Peyer's patch (tissue), 4 donors: ENCODE results near the gene KYAT1. TPM values are rescaled to one million over a fixed set of nuclear protein-coding genes. Genes with fewer than 3 reads are reported as not detected.

Experiments
- DNase-seq, 3 donors: peaks; one replicate each; pipeline ENCODE4 v3.0.0-alpha.2; 2017 to 2019
- H3K27ac ChIP-seq, 4 donors: fragments of 200-600 bp; sonication (generic); one replicate each; pipeline ENCODE4 v1.5.1; 2016 to 2019
- H3K27me3 ChIP-seq, 2 donors: fragments of 200-600 bp; sonication (generic); one replicate each; pipeline ENCODE4 v1.5.1; 2019
- H3K36me3 ChIP-seq, 3 donors: fragments of 200-600 bp; sonication (generic); one replicate each; pipeline ENCODE4 v1.5.1; 2016 to 2019
- H3K4me1 ChIP-seq, 4 donors: fragments of 200-600 bp; sonication (generic); one replicate each; pipeline ENCODE4 v1.5.1; 2016 to 2019
- H3K4me3 ChIP-seq, 4 donors: fragments of 200-600 bp; sonication (generic); 1 replicate in 3 of 4; 2 replicates in 1 of 4; pipeline ENCODE4 v1.5.1; 2016 to 2019; ENCODE audit warnings: mild to moderate bottlenecking in 1 of 4
- H3K9me3 ChIP-seq, 4 donors: fragments of 200-600 bp; sonication (generic); one replicate each; pipeline ENCODE4 v1.5.1; 2016 to 2019; ENCODE audit warnings: mild to moderate bottlenecking in 1 of 4
- POLR2A ChIP-seq, 2 donors: fragments of 450-650 bp; IDR thresholded peaks; one replicate each; pipeline ENCODE4 v1.5.1; 2017; ENCODE audit warnings: antibody characterized with exemption in 2 of 2, mild to moderate bottlenecking in 2 of 2, moderate library complexity in 2 of 2
- total RNA-seq, 4 donors: library from RNA; depleted of rRNA; stranded (reverse); fragments of >200 nt; gene quantifications; one replicate each; pipeline ENCODE4 v1.1.0, GENCODE V29; 2016
- TF ChIP-seq, protein P1 (sequence below), 6 experiments: fragments of 450-650 bp in 4 of 6; fragments of 200-600 bp in 2 of 6; sonication (generic) in 1 of 6; IDR thresholded peaks; one replicate each; pipeline ENCODE4 v1.5.1; 2017 to 2019; ENCODE audit warnings: antibody characterized with exemption in 6 of 6, mild to moderate bottlenecking in 3 of 6, moderate library complexity in 1 of 6

Gene KYAT1
- total RNA-seq, 4 donors from 2014 or later: 4.6 to 14.9 (median 8.7) TPM

DNA sequence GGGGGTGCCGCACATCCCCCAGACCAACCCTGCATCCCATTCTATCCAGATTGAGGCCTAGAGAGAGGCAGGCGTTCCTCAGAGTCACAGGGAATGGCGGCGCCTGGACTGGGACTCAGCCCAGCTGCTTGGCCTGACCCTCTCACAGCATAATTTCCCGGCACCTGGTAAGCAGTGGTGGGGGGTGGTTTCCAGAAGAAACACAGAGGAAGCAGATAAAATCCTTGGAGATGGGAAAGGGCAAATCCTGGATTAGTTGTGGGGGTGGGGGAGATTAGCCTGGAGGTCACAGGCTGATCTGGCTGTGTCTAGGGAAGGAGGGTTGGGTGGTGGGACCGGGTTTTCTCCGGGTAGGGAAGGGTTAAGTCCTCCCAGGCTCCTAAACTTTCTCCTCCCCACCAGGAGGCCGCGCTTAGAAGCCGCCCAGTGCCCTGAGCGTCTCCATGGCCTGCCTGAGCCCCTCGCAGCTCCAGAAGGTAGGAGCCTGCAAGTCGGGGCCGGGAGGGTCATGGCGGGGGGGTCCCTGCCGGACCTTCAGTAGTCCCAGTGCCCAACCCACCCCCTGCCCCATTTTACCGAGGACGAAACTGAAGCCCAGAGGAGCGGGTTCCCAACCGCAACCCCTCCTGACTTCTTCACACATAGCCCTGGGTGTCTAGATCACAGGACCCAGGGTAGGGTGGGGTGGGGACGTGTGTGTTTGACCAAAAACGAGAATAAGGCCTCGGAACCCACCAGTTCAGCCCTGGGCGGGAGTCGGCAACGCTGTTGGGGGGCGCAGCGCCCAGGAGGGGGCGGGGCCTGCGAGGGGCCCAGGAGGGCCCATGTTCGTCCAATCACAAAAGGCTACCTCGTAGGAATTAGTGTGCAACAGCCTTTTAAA lies 40.4 kb upstream of the KYAT1 start:
- H3K4me1 ChIP-seq: peaks cover 0 to 13% (median 0%) of the 10 kb centered on the region in 4 donors
- H3K9me3 ChIP-seq: no peaks in the 10 kb centered on the region
- no peaks in the 10 kb centered on the region for H3K27me3 ChIP-seq
- no peak for DNase-seq
- H3K27ac ChIP-seq: peak overlapping the region; percentile 61 to 83 (median 66)
- H3K36me3 ChIP-seq: peaks cover 0 to 5% (median 0%) of the 10 kb centered on the region in 3 donors
- peak overlapping the region; percentile 32 to 56 (median 34) for H3K4me3 ChIP-seq
- TF ChIP-seq, protein P1, sequence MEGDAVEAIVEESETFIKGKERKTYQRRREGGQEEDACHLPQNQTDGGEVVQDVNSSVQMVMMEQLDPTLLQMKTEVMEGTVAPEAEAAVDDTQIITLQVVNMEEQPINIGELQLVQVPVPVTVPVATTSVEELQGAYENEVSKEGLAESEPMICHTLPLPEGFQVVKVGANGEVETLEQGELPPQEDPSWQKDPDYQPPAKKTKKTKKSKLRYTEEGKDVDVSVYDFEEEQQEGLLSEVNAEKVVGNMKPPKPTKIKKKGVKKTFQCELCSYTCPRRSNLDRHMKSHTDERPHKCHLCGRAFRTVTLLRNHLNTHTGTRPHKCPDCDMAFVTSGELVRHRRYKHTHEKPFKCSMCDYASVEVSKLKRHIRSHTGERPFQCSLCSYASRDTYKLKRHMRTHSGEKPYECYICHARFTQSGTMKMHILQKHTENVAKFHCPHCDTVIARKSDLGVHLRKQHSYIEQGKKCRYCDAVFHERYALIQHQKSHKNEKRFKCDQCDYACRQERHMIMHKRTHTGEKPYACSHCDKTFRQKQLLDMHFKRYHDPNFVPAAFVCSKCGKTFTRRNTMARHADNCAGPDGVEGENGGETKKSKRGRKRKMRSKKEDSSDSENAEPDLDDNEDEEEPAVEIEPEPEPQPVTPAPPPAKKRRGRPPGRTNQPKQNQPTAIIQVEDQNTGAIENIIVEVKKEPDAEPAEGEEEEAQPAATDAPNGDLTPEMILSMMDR (IDR thresholded peaks at IDR 0.05): no peak
- no peak for TF ChIP-seq POLR2A (IDR thresholded peaks at IDR 0.05)

- Histone ChIP-seq H3K9me3 (no peaks in the 10 kb centered on the region), H3K27ac (peak within 1 kb of the TSS; percentile 61 to 83 (median 66)), H3K4me1 (peaks cover 0 to 28% (median 3%) of the 10 kb centered on the region in 4 donors), H3K4me3 (peak within 1 kb of the TSS in 3 of 4 donors; percentile 34 to 56 (median 35)), H3K27me3 (no peaks in the 10 kb centered on the region), H3K36me3 (peaks cover 0 to 16% (median 0%) of the 10 kb centered on the region in 3 donors)
- no peak for DNase-seq
- TF ChIP-seq, protein P1 (IDR thresholded peaks at IDR 0.05): no peak
- no peak for TF ChIP-seq POLR2A (IDR thresholded peaks at IDR 0.05)
These were observed 38.8 kb upstream of the KYAT1 start, which contains the start of gene PHYHD1 for GRCh38 chr9:128920381-128921058. TSS of gene PHYHD1 (plus strand) at chr9:128920982. CDS start at chr9:128922324, 1,342 bp downstream.

DNA sequence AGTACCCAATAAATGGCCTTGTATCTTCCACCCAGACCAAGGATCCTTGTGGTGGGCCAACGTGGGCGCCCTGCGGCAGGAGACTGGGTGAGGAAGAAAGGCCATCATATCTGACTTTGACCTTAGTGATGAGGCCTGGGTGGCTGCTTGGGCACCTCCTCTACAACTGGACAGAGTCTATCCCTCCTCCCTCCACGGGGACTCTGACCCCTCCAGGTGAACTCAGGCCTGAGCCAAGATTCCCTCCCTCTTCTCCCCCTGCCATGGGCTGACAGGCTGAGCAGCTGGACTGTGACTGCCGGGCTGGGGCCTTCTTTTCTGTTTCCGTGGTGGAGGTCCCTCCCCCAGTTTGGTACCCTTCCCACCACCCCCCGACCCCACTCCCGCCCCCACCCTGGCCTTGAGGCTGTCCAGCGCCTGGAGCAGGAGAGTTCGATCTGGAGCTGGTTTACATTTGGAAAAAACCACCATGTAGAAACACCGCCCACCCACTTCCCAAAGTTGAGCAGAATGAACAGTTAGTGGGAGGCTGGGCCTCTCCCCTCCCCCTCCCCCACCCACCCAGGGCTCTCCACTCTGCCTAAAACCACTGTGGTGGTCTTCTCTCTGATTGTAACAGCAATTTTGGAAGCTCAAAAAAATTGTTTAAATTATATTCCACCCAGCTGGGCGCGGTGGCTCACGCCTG lies 37.8 kb upstream of the KYAT1 start:
- H3K9me3 ChIP-seq: no peaks in the 10 kb centered on the region
- H3K4me1 ChIP-seq: peaks cover 0 to 28% (median 3%) of the 10 kb centered on the region in 4 donors
- H3K27ac ChIP-seq: peak overlapping the region; percentile 3 to 83 (median 50)
- peak in 2 of 3 donors; percentile 68 to 71 for DNase-seq
- no peaks in the 10 kb centered on the region for H3K27me3 ChIP-seq
- H3K36me3 ChIP-seq: peaks cover 0 to 16% (median 0%) of the 10 kb centered on the region in 3 donors
- TF ChIP-seq, protein P1 (IDR thresholded peaks at IDR 0.05): no peak
- no peak for TF ChIP-seq POLR2A (IDR thresholded peaks at IDR 0.05)
- no peak overlapping the region for H3K4me3 ChIP-seq

DNA sequence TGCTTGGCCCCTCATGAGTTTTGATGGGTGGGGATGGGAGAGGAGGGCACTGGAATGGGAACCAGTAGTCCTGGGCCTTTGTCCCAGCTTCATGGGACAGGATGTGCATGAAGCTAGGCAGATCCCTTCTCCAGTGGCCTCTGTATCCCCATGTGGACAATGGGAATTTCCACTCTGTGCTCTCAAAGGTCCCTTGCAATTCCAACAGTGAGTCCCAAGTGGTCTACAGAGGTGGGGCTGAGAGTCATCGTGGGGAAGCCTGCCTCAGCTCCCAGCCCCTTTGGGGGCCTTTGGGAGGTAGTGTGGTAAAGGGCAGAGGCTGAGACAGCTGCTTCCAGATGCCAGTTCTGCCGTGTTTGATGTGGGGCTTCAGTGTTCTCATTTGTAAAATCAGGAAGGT lies 37.2 kb upstream of the KYAT1 start:
- no peak for TF ChIP-seq POLR2A (IDR thresholded peaks at IDR 0.05)
- TF ChIP-seq, protein P1 (IDR thresholded peaks at IDR 0.05): no peak
- H3K4me3 ChIP-seq: no peak overlapping the region
- H3K9me3 ChIP-seq: no peaks in the 10 kb centered on the region
- no peaks in the 10 kb centered on the region for H3K27me3 ChIP-seq
- H3K4me1 ChIP-seq: peaks cover 0 to 30% (median 3%) of the 10 kb centered on the region in 4 donors
- peak overlapping the region in 3 of 4 donors; percentile 42 to 83 (median 59) for H3K27ac ChIP-seq
- DNase-seq: no peak
- H3K36me3 ChIP-seq: peaks cover 0 to 16% (median 0%) of the 10 kb centered on the region in 3 donors
